ENCODE measurements around the gene TFDP2.

DNA sequence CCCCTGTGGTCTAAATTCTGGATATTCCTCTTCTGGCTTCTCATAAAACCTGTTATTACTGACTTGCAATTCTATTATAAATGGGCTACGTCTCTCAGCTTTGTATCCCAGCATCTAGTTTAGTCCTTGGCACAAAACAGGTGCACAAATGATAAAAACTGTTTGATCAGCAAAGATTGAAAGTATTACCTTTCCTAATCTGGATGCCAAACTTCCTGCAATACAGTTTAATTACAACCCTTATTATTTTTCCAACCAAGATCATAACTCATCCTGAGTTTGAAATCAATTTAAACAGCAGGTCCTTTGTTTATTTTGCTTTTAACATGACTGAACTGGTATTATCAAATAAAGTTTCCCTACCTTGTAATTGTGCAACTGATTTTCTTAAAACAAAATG lies 140.3 kb downstream of the TFDP2 start:
- TF ChIP-seq, protein P1, sequence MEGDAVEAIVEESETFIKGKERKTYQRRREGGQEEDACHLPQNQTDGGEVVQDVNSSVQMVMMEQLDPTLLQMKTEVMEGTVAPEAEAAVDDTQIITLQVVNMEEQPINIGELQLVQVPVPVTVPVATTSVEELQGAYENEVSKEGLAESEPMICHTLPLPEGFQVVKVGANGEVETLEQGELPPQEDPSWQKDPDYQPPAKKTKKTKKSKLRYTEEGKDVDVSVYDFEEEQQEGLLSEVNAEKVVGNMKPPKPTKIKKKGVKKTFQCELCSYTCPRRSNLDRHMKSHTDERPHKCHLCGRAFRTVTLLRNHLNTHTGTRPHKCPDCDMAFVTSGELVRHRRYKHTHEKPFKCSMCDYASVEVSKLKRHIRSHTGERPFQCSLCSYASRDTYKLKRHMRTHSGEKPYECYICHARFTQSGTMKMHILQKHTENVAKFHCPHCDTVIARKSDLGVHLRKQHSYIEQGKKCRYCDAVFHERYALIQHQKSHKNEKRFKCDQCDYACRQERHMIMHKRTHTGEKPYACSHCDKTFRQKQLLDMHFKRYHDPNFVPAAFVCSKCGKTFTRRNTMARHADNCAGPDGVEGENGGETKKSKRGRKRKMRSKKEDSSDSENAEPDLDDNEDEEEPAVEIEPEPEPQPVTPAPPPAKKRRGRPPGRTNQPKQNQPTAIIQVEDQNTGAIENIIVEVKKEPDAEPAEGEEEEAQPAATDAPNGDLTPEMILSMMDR (IDR thresholded peaks at IDR 0.05; ENCODE audit: low read depth, low read length), result no peak
- TF ChIP-seq POLR2A (IDR thresholded peaks at IDR 0.05; ENCODE audit: extremely low read depth, insufficient read length), result no peak

Measured in NB4 (cell line).